ENCODE results near the gene SRSF11.
"Not testable (repeated sequence)": the region's sequence is repeated elsewhere in the genome, so short reads cannot be mapped to it uniquely, and the experiment has no call there.

Gene SRSF11

DNA sequence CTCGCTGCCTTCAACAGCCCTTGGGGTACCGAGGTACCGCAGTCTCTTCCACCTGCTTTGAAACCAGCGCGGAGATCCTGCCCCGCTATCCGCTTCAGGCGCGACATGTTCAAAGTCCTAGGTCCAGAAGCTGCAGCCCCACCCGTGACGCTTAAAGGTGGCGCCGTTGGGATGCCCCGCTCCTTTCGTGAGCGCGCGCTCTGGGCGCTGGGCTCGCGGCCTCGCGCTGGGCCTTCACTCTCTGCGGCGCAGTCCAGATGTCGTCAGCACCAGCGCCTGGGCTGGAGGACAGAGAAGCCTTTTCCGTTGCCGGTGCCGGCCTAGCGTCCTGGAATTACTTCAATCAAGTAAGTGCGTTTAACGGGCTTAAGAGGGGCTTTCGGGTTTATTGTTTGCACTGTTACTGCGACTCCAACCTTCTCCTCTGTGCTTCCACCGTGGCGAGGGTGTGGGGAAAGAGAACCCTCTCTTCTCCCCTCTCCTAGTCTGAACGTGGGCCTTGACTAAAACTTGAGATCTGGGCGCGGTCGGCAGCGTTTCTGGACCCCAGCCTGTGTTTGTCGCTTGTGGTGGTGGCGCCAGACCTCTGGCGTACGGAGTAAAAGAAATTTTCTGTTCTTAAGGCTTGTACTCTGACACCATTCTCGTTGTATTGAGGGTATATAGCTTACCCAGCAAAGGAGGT lies 15.6 kb upstream of the SRSF11 start, which contains the start of gene LRRC40:
Gene LRRC40, minus strand, starts transcription at position 146 of the 685 bp plus-strand sequence. Its CDS starts 39 bp downstream, at position 107.
- H3K4me3 ChIP-seq (ENCODE audit: low read depth, low read length): peak within 1 kb of the TSS; percentile 93
- peak; percentile 96 for DNase-seq (ENCODE audit: low read depth)
- TF ChIP-seq, protein P1, sequence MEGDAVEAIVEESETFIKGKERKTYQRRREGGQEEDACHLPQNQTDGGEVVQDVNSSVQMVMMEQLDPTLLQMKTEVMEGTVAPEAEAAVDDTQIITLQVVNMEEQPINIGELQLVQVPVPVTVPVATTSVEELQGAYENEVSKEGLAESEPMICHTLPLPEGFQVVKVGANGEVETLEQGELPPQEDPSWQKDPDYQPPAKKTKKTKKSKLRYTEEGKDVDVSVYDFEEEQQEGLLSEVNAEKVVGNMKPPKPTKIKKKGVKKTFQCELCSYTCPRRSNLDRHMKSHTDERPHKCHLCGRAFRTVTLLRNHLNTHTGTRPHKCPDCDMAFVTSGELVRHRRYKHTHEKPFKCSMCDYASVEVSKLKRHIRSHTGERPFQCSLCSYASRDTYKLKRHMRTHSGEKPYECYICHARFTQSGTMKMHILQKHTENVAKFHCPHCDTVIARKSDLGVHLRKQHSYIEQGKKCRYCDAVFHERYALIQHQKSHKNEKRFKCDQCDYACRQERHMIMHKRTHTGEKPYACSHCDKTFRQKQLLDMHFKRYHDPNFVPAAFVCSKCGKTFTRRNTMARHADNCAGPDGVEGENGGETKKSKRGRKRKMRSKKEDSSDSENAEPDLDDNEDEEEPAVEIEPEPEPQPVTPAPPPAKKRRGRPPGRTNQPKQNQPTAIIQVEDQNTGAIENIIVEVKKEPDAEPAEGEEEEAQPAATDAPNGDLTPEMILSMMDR (conservative IDR thresholded peaks at IDR 0.05; ENCODE audit: low read depth, low read length): no peak

DNA sequence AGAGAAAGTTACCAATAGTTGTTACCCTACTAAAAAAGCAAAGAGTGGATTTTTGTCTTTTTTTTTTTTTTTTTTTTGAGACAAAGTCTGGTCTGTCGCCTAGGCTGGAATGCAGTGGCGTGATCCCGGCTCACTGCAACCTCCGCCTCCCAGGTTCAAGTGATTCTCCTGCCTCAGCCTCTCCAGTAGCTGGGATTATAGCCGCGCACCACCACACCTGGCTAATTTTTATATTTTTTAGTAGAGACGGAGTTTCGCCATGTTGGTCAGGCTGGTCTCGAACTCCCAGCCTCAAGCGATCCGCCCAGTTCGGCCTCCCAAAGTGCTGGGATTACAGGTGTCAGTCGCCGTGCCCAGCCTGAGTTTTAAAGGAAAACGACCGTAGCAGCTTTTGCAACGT lies 14.3 kb upstream of the SRSF11 start:
- H3K4me3 ChIP-seq (ENCODE audit: low read depth, low read length): peak overlapping the region; percentile 93
- not testable (repeated sequence) for DNase-seq (ENCODE audit: low read depth)

DNA sequence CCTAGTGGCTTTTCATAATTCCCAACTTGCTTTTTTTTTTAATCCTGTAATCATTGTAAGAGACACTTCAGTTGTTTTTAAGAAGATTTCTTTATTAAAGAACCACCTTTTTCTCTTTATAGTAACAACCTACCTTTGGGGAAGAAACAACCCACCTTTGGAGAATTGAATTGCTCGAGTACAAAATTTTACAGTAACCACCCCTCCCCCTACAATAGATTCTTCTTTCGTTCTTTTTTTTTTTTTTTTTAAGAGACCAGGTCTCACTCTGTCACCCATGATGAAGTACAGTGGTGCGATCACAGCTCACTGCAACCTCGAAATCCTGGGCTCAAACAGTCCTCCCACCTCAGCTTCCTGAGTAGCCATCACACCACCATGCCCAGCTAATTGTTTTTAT lies 13.7 kb upstream of the SRSF11 start:
- TF ChIP-seq, protein P1 (conservative IDR thresholded peaks at IDR 0.05; ENCODE audit: low read depth, low read length): no peak
- DNase-seq (ENCODE audit: low read depth): no peak
- no peak overlapping the region for H3K4me3 ChIP-seq (ENCODE audit: low read depth, low read length)

DNA sequence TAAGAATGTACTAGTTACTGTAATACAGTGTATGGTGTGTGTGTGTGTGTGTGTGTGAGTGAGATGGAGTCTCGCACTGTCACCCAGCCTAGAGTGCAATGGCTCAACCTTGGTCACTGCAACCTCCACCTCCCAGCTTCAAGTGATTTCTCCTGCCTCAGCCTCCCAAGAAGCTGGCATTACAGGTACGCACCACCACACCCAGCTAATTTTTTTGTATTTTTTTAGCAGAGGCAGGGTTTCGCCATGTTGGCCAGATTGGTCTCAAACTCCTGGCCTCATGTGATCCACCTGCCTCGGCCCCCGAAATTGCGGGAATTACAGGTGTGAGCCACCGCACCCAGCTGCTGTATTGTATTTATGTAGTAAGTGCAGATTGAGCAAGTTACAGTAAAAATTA lies 12.9 kb upstream of the SRSF11 start:
- TF ChIP-seq, protein P1 (conservative IDR thresholded peaks at IDR 0.05; ENCODE audit: low read depth, low read length): no peak
- DNase-seq (ENCODE audit: low read depth): no peak
- H3K4me3 ChIP-seq (ENCODE audit: low read depth, low read length): no peak overlapping the region

DNA sequence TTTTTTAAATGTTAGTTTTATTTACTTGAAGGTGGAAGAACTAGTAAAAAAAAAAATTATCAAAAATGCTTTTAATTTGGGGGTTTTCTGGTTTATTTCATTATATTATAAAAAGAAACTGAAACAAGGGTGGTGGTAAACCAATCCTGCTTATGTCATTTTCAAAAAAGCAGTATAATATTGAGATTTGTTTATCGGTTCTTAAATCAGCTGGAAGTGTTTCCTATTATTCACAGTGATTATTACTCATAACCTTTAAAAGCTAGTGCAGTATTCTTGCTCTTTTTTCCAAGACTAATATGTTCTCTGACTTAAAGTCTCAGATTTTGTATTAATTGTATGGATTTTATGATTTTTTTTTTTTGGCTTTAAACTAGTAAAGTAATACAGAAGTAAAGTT lies 10.4 kb upstream of the SRSF11 start:
- no peak for DNase-seq (ENCODE audit: low read depth)
- no peak overlapping the region for H3K4me3 ChIP-seq (ENCODE audit: low read depth, low read length)
- TF ChIP-seq, protein P1 (conservative IDR thresholded peaks at IDR 0.05; ENCODE audit: low read depth, low read length): no peak

DNA sequence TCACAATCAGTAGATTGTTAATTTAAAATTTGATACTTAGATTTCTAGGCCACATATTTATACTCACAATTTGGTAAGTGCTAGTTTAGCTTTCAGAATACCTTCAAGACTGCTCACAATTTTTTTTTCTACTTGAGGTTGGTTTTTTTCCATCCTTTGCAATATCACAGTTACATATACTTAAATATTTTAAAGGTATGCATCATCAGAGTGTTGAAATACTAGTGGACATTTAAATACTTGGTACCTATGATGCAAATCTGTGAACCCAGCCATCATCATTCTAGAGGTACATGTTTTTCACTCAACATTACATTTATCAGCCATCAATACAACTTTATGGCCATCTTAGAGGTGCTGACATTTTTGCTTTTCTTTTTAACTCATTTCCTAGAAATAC lies 9.6 kb upstream of the SRSF11 start:
- TF ChIP-seq, protein P1 (conservative IDR thresholded peaks at IDR 0.05; ENCODE audit: low read depth, low read length): no peak
- H3K4me3 ChIP-seq (ENCODE audit: low read depth, low read length): no peak overlapping the region
- peak; percentile 25 for DNase-seq (ENCODE audit: low read depth)

DNA sequence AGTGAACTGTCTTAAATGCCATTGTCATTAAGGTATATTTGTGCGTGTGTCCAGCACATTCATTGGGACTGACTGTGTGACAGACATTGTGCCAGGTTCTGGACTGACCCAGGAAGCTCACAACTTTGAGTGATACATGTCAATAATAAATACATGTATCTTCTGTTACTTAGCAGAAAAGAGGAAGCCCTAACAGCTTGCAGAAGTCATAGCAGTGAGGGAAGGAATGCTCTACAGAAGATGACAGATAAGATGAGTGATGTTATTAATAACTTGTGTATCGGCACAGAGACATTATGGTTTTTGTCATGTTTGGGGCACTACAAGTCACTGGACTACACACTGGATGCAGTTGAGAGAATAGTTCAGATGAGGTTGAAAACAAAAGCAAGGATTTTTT lies 1.2 kb upstream of the SRSF11 start:
- no peak for DNase-seq (ENCODE audit: low read depth)
- no peak overlapping the region for H3K4me3 ChIP-seq (ENCODE audit: low read depth, low read length)
- TF ChIP-seq, protein P1 (conservative IDR thresholded peaks at IDR 0.05; ENCODE audit: low read depth, low read length): no peak

All from choroid plexus epithelial cell (primary cell).